Measurements from ENCODE around the gene KCNT1.

KCNT1 gene

DNA sequence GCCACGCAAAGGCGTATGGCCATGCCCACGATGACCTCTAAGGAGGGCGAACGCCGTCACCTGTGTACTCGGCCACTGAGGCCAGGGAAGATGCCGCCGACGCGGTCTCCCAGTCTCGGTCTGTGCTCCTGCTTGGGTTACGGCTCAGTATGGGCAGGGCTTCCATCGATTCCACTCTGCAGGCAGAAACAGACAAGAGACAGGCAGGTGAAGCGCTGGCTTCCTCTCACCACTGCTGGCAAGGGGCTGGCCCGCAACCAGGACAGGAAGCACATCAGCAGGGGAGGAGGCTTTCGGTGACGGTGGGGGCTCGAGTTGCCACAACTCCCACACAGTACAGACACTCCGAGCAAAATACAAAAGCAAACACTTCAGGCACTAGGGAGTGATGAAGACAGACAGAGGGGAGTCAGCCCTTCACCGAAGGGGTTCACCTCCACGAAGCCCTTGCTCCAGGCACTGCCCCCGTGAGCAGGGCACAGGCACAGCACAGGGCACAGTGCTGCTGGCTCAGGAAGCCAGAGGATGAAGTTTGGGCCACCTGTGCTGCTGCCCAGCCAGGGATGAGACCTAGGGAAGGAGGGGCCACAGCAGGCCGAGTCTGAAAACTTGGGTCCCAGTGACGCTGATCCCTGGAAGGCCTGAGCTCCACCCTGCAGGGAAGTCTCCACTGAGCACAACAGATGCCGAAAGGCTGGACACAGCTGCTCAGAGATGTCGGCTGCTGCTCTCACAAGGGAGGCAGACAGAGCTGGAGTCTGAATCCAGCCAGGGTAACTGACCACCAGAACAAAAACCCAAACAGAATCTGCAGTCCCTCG, 114.1 kb downstream of the KCNT1 start:
- TF ChIP-seq, protein P1, sequence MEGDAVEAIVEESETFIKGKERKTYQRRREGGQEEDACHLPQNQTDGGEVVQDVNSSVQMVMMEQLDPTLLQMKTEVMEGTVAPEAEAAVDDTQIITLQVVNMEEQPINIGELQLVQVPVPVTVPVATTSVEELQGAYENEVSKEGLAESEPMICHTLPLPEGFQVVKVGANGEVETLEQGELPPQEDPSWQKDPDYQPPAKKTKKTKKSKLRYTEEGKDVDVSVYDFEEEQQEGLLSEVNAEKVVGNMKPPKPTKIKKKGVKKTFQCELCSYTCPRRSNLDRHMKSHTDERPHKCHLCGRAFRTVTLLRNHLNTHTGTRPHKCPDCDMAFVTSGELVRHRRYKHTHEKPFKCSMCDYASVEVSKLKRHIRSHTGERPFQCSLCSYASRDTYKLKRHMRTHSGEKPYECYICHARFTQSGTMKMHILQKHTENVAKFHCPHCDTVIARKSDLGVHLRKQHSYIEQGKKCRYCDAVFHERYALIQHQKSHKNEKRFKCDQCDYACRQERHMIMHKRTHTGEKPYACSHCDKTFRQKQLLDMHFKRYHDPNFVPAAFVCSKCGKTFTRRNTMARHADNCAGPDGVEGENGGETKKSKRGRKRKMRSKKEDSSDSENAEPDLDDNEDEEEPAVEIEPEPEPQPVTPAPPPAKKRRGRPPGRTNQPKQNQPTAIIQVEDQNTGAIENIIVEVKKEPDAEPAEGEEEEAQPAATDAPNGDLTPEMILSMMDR (IDR thresholded peaks at IDR 0.05; ENCODE audit: low read depth, low read length) = no peak
- H3K4me3 ChIP-seq (ENCODE audit: low read depth, low read length) = no peak overlapping the region

DNA sequence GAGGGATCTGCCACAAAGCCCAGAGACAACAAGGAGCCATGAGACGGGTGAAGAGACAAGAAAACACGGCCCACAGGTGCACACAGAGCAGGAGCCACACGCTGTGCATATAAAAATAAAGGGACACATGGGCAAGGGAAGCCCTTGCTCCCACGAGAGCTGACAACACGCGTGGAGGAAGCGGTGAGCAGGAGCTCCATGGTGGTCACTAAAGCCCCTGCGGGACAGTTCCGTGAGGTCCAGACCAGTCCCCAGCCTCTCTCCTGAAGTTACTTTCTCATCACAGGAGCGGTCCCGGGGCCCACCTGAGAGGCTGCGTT, 114.6 kb downstream of the KCNT1 start:
- H3K4me3 ChIP-seq (ENCODE audit: low read depth, low read length) = no peak overlapping the region
- TF ChIP-seq, protein P1 (IDR thresholded peaks at IDR 0.05; ENCODE audit: low read depth, low read length) = no peak

DNA sequence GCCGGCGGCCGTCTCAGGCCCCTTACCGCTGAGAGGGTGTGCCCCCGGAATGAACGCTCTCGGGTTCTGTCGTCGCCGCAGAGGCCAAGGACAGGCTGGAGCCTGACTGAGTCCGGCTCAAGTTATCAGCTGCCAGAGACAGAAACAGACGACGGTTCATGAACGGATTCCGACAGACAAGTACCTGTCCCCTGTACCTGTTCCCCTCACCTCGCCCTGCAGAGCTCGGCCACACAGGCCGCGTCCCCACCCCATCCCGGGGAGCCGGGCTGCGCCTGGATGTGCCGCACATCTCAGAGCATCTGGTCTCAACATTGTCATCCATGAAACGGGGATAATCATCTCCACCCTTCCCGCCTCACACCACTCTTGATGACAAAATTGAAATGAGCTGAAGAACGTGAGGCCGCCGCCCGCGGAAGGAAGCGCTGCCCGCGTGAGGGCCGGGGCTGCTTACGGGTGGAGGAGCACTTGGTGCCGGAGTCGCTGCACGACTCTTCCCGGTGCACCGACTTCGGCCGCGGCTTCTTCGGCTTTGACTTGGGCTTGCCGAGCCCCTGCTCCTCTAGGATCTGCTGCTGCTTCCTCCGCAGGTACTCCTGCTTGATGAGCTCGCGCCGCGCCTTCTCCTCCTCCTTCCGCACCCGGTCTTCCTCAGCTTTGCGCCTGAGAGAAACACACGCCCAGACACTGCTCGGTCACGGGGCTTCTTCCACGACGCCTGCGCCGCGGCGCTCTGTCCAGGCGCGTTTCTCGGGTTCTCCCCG, 116.1 kb downstream of the KCNT1 start:
- TF ChIP-seq, protein P1 (IDR thresholded peaks at IDR 0.05; ENCODE audit: low read depth, low read length) = no peak
- no peak overlapping the region for H3K4me3 ChIP-seq (ENCODE audit: low read depth, low read length)

DNA sequence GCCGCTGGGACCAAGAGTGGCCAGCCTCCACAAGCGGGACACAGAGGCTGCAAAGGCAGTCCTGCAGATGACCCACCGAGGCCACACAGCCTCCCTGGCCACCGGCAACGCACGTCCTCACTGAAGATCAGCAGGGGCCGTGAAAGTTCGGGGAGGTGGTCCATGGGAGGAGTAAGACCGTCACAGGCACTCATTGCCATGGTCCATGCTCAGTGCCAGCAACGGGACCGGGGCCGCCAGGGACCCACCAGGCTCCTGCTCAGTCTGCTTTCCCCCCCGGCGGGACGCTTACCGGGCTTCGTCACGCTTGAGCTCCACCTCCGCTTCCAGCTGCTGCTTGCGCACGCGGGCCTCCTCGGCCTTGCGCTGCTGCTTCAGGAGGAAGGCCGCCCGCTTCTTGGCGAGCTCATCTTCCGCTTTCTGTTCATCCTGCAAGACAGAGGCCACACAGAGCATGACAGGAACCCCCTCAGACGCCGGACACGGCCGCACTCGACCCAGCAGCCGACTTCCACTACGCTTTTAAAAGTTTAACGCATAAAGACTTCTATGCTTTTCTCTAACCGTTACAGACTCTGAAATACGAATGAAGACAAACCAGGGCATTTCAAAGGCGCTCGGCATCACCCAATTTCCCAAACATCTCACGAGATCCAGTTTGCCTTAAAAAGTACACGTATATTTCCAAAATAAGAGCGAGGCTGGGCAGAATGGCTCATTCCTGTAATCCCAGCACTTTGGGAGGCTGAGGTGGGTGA, 116.9 kb downstream of the KCNT1 start:
- TF ChIP-seq, protein P1 (IDR thresholded peaks at IDR 0.05; ENCODE audit: low read depth, low read length) = no peak
- H3K4me3 ChIP-seq (ENCODE audit: low read depth, low read length) = no peak overlapping the region

DNA sequence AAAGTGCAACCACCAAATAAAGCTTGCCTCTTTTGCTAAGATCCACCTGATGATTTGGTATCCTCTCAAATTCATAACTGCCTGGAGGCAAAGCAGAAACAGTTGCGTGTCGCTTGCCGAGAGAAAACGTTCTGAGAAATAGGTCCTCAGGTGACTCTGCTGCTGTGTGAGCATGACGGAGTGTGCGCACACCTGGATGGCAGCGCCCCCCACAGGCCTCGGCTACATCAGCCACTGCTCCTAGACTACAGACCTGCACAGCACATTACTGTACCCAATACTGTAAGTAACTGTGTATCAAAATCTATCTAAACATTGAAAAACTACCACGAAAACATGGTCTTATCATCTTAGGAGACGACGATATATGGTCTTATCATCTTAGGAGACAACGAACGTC, 117.9 kb downstream of the KCNT1 start:
- H3K4me3 ChIP-seq (ENCODE audit: low read depth, low read length) = no peak overlapping the region
- TF ChIP-seq, protein P1 (IDR thresholded peaks at IDR 0.05; ENCODE audit: low read depth, low read length) = no peak

DNA sequence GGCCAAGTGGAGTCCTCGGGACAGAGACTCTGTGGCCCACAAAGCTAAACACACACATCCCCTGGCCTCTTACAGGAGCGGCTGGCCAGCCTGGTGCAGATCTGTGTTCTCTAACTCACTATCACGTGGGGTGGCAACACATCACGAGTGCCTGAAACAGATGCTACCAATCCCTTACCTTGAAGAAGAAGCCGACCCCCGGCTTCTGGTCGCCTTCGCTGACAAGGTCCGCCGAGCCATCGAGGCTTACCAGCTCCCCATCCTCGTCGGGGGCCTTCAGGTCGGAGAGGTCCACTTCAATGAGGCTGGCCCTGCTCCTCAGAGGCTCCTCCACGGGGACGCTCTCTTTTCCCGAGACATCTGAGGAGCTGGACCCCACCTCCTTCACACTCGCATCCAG, 118.7 kb downstream of the KCNT1 start:
- TF ChIP-seq, protein P1 (IDR thresholded peaks at IDR 0.05; ENCODE audit: low read depth, low read length) = no peak
- no peak overlapping the region for H3K4me3 ChIP-seq (ENCODE audit: low read depth, low read length)

Data from WI38 (cell line).